K562 (cell line): Measurements from ENCODE around the gene TBXA2R. TPM values are rescaled to one million over a fixed set of nuclear protein-coding genes. Genes with fewer than 3 reads are reported as not detected.

ENCODE experiments used
- CEBPB ChIP-seq: fragments of 450-650 bp; IDR thresholded peaks from 2 replicates; pipeline ENCODE4 v1.6.1; 2016; ENCODE audit warnings: missing genetic modification characterization, missing compliant biosample characterization
- FUS ChIP-seq: fragments of 200-400 bp; formaldehyde crosslinking; optimal IDR thresholded peaks from 2 replicates; pipeline ENCODE3; 2017; ENCODE audit warnings: low read depth, low read length
- HNRNPK ChIP-seq: fragments of 200-400 bp; formaldehyde crosslinking; IDR thresholded peaks from one replicate; pipeline ENCODE4 v1.6.1; 2018; ENCODE audit warnings: mild to moderate bottlenecking, low read depth, low read length; ENCODE audit not compliant: poor library complexity, severe bottlenecking
- POLR2B ChIP-seq: fragments of 450-650 bp; IDR thresholded peaks from 2 replicates; pipeline ENCODE4 v1.6.1; 2018; ENCODE audit warnings: low read depth; ENCODE audit not compliant: partially characterized antibody
- RCOR1 ChIP-seq, 2 experiments: IDR thresholded peaks; 2 replicates each; pipeline ENCODE4 v1.6.1; 2012; ENCODE audit warnings: low read depth in 2 of 2, low read length in 2 of 2, borderline replicate concordance in 1 of 2, improper control_type of control experiment in 1 of 2
- TEAD1 ChIP-seq, 2 experiments: fragments of 450-650 bp in 1 of 2; sonication (generic) in 1 of 2; formaldehyde crosslinking; IDR thresholded peaks; 2 replicates each; pipeline versions ENCODE4 v1.4.0 to v1.8.0; 2020 to 2022; ENCODE audit warnings: mild to moderate bottlenecking in 2 of 2, missing genetic modification reagents in 1 of 2
- ZNF347 ChIP-seq: fragments of 450-650 bp; formaldehyde crosslinking; IDR thresholded peaks from 2 replicates; pipeline ENCODE4 v1.4.0; 2020; ENCODE audit warnings: low read depth, mild to moderate bottlenecking, moderate library complexity
- ZNF507 ChIP-seq: conservative IDR thresholded peaks from 2 replicates; pipeline ENCODE4 v1.6.1; 2017; ENCODE audit warnings: missing genetic modification characterization, missing compliant biosample characterization
- polyA plus RNA-seq, 8 experiments: library from polyadenylated mRNA; depleted of rRNA in 4 of 8; stranded (reverse) in 5 of 8; unstranded in 3 of 8; fragments of >200 nt; fragmentation: Nextera tagmentation in 2 of 8; fragmentation: Illumina TruSeq in 1 of 8; extraction: Ambion mirVana in 2 of 8; extraction: Trizol in 1 of 8; gene quantifications; 2 replicates each; pipeline versions ENCODE4 v1.2.1 to v1.2.3, GENCODE V29; 2011 to 2014; ENCODE audit warnings: inconsistent platforms in 1 of 8, missing spikeins in 1 of 8
- total RNA-seq, 7 experiments: library from RNA; depleted of rRNA in 6 of 7; stranded (reverse); fragments of >200 nt in 6 of 7; fragmentation: Illumina TruSeq in 2 of 7; extraction: Trizol in 2 of 7; gene quantifications; 2 replicates each; pipeline versions ENCODE4 v1.2.1 to v1.2.3, GENCODE V29; 2011 to 2021; ENCODE audit warnings: low replicate concordance in 1 of 7
- TF ChIP-seq, protein P1 (sequence below): fragments of 200-600 bp; sonication (generic); IDR thresholded peaks from one replicate; pipeline ENCODE4 v1.6.1; 2012; ENCODE audit warnings: mild to moderate bottlenecking, low read depth, low read length, inconsistent platforms
- TF ChIP-seq, protein P2 (sequence below): fragments of 250-450 bp; sonication (Bioruptor Pico); IDR thresholded peaks from 2 replicates; pipeline ENCODE4 v1.4.0; 2020; ENCODE audit warnings: mild to moderate bottlenecking

TBXA2R gene
- total and polyA plus RNA-seq, 9 of the 15 experiments (the other 6 are each of a cell fraction or from before 2014, with no cell fraction given), result 1.5 to 24.0 (median 2.8) TPM

DNA sequence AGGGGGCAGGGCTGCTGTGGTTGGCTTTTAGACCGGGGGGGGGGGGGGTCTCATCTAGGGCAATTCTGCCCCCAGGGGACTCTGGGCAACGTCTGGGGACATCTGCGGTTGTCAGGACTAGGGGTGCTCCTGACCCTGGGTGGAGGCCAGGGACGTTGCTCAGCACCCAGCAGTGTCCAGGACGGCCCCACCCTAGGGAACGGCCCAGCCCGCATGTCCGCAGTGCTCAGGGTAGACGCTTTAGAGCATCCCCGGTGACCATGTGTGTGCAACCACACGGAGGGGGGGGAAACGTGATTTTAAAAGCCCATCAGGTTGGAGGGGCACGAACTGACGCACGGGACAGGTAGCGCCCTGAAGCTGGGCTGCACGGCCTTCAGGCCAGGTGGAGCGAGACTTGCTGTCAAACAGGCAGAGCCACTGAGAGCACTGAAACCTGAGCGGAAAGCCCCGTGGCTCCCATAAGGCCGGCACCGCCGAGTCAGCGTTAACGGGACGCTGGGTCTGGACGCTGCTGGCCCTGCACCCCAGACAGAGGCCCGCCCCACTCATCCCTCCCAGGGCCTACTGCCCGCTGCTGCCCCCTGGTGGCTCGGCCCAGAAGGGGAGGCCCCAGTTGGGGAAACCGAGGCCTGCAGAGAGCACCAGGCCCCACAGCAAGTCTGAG lies 11.6 kb upstream of the TBXA2R start (continued):
- TF ChIP-seq ZNF507 (no peak), CEBPB (tag) (no peak), RCOR1 (IDR thresholded peaks at IDR 0.05; ENCODE audit: borderline replicate concordance in 1 of 2, low read depth in 2 of 2, low read length in 2 of 2) (peak in 1 of 2 experiments; percentile 37; a peak in 1 of 4 replicates), ZNF347 (CRISPR knock-in tag) (no peak), FUS (no peak), HNRNPK (no peak), POLR2B (no peak), TEAD1 (CRISPR knock-in tag; IDR thresholded peaks at IDR 0.05) (peak in 1 of 2 experiments; percentile 51; a peak in 1 of 4 replicates)
- TF ChIP-seq, protein P1, sequence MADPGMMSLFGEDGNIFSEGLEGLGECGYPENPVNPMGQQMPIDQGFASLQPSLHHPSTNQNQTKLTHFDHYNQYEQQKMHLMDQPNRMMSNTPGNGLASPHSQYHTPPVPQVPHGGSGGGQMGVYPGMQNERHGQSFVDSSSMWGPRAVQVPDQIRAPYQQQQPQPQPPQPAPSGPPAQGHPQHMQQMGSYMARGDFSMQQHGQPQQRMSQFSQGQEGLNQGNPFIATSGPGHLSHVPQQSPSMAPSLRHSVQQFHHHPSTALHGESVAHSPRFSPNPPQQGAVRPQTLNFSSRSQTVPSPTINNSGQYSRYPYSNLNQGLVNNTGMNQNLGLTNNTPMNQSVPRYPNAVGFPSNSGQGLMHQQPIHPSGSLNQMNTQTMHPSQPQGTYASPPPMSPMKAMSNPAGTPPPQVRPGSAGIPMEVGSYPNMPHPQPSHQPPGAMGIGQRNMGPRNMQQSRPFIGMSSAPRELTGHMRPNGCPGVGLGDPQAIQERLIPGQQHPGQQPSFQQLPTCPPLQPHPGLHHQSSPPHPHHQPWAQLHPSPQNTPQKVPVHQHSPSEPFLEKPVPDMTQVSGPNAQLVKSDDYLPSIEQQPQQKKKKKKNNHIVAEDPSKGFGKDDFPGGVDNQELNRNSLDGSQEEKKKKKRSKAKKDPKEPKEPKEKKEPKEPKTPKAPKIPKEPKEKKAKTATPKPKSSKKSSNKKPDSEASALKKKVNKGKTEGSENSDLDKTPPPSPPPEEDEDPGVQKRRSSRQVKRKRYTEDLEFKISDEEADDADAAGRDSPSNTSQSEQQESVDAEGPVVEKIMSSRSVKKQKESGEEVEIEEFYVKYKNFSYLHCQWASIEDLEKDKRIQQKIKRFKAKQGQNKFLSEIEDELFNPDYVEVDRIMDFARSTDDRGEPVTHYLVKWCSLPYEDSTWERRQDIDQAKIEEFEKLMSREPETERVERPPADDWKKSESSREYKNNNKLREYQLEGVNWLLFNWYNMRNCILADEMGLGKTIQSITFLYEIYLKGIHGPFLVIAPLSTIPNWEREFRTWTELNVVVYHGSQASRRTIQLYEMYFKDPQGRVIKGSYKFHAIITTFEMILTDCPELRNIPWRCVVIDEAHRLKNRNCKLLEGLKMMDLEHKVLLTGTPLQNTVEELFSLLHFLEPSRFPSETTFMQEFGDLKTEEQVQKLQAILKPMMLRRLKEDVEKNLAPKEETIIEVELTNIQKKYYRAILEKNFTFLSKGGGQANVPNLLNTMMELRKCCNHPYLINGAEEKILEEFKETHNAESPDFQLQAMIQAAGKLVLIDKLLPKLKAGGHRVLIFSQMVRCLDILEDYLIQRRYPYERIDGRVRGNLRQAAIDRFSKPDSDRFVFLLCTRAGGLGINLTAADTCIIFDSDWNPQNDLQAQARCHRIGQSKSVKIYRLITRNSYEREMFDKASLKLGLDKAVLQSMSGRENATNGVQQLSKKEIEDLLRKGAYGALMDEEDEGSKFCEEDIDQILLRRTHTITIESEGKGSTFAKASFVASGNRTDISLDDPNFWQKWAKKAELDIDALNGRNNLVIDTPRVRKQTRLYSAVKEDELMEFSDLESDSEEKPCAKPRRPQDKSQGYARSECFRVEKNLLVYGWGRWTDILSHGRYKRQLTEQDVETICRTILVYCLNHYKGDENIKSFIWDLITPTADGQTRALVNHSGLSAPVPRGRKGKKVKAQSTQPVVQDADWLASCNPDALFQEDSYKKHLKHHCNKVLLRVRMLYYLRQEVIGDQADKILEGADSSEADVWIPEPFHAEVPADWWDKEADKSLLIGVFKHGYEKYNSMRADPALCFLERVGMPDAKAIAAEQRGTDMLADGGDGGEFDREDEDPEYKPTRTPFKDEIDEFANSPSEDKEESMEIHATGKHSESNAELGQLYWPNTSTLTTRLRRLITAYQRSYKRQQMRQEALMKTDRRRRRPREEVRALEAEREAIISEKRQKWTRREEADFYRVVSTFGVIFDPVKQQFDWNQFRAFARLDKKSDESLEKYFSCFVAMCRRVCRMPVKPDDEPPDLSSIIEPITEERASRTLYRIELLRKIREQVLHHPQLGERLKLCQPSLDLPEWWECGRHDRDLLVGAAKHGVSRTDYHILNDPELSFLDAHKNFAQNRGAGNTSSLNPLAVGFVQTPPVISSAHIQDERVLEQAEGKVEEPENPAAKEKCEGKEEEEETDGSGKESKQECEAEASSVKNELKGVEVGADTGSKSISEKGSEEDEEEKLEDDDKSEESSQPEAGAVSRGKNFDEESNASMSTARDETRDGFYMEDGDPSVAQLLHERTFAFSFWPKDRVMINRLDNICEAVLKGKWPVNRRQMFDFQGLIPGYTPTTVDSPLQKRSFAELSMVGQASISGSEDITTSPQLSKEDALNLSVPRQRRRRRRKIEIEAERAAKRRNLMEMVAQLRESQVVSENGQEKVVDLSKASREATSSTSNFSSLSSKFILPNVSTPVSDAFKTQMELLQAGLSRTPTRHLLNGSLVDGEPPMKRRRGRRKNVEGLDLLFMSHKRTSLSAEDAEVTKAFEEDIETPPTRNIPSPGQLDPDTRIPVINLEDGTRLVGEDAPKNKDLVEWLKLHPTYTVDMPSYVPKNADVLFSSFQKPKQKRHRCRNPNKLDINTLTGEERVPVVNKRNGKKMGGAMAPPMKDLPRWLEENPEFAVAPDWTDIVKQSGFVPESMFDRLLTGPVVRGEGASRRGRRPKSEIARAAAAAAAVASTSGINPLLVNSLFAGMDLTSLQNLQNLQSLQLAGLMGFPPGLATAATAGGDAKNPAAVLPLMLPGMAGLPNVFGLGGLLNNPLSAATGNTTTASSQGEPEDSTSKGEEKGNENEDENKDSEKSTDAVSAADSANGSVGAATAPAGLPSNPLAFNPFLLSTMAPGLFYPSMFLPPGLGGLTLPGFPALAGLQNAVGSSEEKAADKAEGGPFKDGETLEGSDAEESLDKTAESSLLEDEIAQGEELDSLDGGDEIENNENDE, result no peak
- TF ChIP-seq, protein P2, sequence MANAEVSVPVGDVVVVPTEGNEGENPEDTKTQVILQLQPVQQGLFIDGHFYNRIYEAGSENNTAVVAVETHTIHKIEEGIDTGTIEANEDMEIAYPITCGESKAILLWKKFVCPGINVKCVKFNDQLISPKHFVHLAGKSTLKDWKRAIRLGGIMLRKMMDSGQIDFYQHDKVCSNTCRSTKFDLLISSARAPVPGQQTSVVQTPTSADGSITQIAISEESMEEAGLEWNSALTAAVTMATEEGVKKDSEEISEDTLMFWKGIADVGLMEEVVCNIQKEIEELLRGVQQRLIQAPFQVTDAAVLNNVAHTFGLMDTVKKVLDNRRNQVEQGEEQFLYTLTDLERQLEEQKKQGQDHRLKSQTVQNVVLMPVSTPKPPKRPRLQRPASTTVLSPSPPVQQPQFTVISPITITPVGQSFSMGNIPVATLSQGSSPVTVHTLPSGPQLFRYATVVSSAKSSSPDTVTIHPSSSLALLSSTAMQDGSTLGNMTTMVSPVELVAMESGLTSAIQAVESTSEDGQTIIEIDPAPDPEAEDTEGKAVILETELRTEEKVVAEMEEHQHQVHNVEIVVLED (CRISPR knock-in tag), result no peak
